ENCODE data around the gene KCNMA1.

The KCNMA1 gene

GRCh38 chr10:77045085-77045484 is 592.5 kb downstream of the KCNMA1 start:
- Histone ChIP-seq H3K4me3 (ENCODE audit: low read length in 2 of 2) (no peak overlapping the region), H3K27ac (replicated peaks; ENCODE audit: low read length) (no peak overlapping the region), H2BK15ac (ENCODE audit: low read length) (no peak overlapping the region), H2AFZ (ENCODE audit: low read length) (no peak overlapping the region), H2BK5ac (ENCODE audit: low read length) (no peak overlapping the region), H3K4me1 (ENCODE audit: control insufficient read depth in 2 of 2, insufficient read depth in 1 of 2, low read depth in 1 of 2, low read length in 2 of 2) (no peaks in the 10 kb centered on the region), H2AK5ac (ENCODE audit: low read depth, low read length) (no peak overlapping the region), H3K9ac (ENCODE audit: low read depth, low read length, poor library complexity) (no peak overlapping the region), H3K27me3 (ENCODE audit: control insufficient read depth in 3 of 3, insufficient read depth in 3 of 3, low read depth in 1 of 3, low read length in 3 of 3) (no peaks in the 10 kb centered on the region), H4K8ac (ENCODE audit: low read depth, low read length) (no peak overlapping the region), H2BK120ac (ENCODE audit: low read depth, low read length) (no peak overlapping the region), H3K14ac (ENCODE audit: low read length) (no peak overlapping the region), H4K91ac (ENCODE audit: low read depth, low read length, poor library complexity) (no peak overlapping the region), H3K79me1 (ENCODE audit: low read depth, low read length) (no peaks in the 10 kb centered on the region), H3K18ac (ENCODE audit: low read length) (no peak overlapping the region), H2BK12ac (ENCODE audit: low read length) (no peak overlapping the region), H3K4ac (ENCODE audit: low read length) (no peak overlapping the region), H3K4me2 (ENCODE audit: insufficient read depth, low read length, poor library complexity, severe bottlenecking) (no peak overlapping the region), H3K36me3 (replicated peaks in 1 of 2; ENCODE audit: control insufficient read depth in 2 of 2, insufficient read depth in 2 of 2, low read length in 2 of 2) (no peaks in the 10 kb centered on the region), H3K9me3 (replicated peaks in 1 of 2; ENCODE audit: control insufficient read depth in 2 of 2, insufficient read depth in 1 of 2, low read depth in 1 of 2, low read length in 2 of 2) (no peaks in the 10 kb centered on the region), H3K23ac (ENCODE audit: low read depth, low read length, poor library complexity) (no peak overlapping the region)
- WGBS, 2 donors (ENCODE audit: extremely low coverage in 2 of 2, insufficient read length in 2 of 2, insufficient replicate concordance in 1 of 2), result no CpG with 5 or more reads among the region's 2 CpGs
- DNase-seq (ENCODE audit: low spot score), result no peak

DNA sequence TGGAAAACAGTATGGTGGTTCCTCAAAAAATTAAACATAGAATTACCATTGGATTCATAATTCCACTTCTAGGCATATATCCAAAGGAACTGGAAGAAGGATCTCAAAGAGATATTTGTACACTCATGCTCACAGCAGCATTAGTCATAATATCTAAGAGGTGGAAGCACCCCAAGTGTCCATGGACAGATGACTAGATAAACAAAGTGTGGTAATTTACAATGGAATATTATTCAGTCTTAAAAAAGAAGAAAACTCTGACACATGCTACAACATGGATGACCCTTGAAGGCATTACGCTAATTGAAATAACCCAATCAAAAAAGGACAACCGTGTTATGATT is 594.2 kb downstream of the KCNMA1 start:
- H4K8ac ChIP-seq (ENCODE audit: low read depth, low read length), result no peak overlapping the region
- no peak overlapping the region for H3K18ac ChIP-seq (ENCODE audit: low read length)

DNA sequence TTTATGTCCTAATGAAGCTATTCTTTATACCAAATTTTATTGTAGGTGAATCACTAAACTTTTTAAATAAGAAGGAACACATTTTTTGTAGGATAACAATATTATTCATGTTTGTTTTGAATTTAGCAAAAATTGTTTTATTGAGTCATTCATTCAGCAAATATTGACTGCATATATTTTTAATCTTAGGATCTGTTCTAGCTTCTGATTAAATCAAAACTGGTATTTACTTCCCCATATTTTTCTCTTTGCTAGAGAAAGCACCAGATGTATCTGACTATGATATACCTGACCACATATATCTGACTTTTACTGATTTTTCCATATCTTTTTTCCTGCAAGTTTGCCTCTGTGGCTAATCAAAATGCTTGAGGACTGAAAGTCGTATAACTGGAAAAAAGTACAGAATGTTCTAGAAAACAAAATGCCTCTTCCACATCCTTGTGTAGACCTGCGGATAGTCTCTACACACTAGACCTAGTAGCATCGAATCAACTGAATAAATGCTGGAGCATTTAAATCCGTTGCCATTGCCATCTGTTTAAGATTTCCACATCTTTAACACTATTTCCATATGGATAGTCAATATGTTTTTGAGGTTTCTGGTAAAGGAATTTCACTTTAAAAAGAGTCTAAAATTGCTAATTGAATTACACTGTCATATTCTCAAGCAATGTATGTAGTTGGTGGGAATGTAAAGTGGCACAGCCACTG is 594.7 kb downstream of the KCNMA1 start:
- Histone ChIP-seq H3K14ac (ENCODE audit: low read length) (no peak overlapping the region), H3K18ac (ENCODE audit: low read length) (no peak overlapping the region), H3K9ac (ENCODE audit: low read depth, low read length, poor library complexity) (no peak overlapping the region), H2BK5ac (ENCODE audit: low read length) (no peak overlapping the region), H3K27ac (replicated peaks; ENCODE audit: low read length) (no peak overlapping the region), H4K91ac (ENCODE audit: low read depth, low read length, poor library complexity) (no peak overlapping the region), H2BK120ac (ENCODE audit: low read depth, low read length) (no peak overlapping the region), H2AK5ac (ENCODE audit: low read depth, low read length) (no peak overlapping the region), H3K4me1 (ENCODE audit: control insufficient read depth in 2 of 2, insufficient read depth in 1 of 2, low read depth in 1 of 2, low read length in 2 of 2) (peaks cover 0 to 1% of the 10 kb centered on the region in 2 donors), H3K36me3 (replicated peaks in 1 of 2; ENCODE audit: control insufficient read depth in 2 of 2, insufficient read depth in 2 of 2, low read length in 2 of 2) (no peaks in the 10 kb centered on the region), H2BK15ac (ENCODE audit: low read length) (no peak overlapping the region), H3K4me3 (ENCODE audit: low read length in 2 of 2) (no peak overlapping the region), H3K9me3 (replicated peaks in 1 of 2; ENCODE audit: control insufficient read depth in 2 of 2, insufficient read depth in 1 of 2, low read depth in 1 of 2, low read length in 2 of 2) (no peaks in the 10 kb centered on the region), H3K27me3 (ENCODE audit: control insufficient read depth in 3 of 3, insufficient read depth in 3 of 3, low read depth in 1 of 3, low read length in 3 of 3) (no peaks in the 10 kb centered on the region), H3K79me1 (ENCODE audit: low read depth, low read length) (no peaks in the 10 kb centered on the region), H4K8ac (ENCODE audit: low read depth, low read length) (no peak overlapping the region), H2AFZ (ENCODE audit: low read length) (no peak overlapping the region), H2BK12ac (ENCODE audit: low read length) (no peak overlapping the region), H3K4me2 (ENCODE audit: insufficient read depth, low read length, poor library complexity, severe bottlenecking) (no peak overlapping the region), H3K23ac (ENCODE audit: low read depth, low read length, poor library complexity) (no peak overlapping the region), H3K4ac (ENCODE audit: low read length) (no peak overlapping the region)
- WGBS, 2 donors (ENCODE audit: extremely low coverage in 2 of 2, insufficient read length in 2 of 2, insufficient replicate concordance in 1 of 2), result no CpG with 5 or more reads among the region's 4 CpGs
- DNase-seq (ENCODE audit: low spot score), result no peak

More for the DNA sequence above, 594.2 kb downstream of the KCNMA1 start:
- no peaks in the 10 kb centered on the region for H3K27me3 ChIP-seq (ENCODE audit: control insufficient read depth in 3 of 3, insufficient read depth in 3 of 3, low read depth in 1 of 3, low read length in 3 of 3)
- no peaks in the 10 kb centered on the region for H3K9me3 ChIP-seq (replicated peaks in 1 of 2; ENCODE audit: control insufficient read depth in 2 of 2, insufficient read depth in 1 of 2, low read depth in 1 of 2, low read length in 2 of 2)
- no peaks in the 10 kb centered on the region for H3K79me1 ChIP-seq (ENCODE audit: low read depth, low read length)
- H2BK5ac ChIP-seq (ENCODE audit: low read length), result no peak overlapping the region
- H3K4ac ChIP-seq (ENCODE audit: low read length), result no peak overlapping the region
- H2AK5ac ChIP-seq (ENCODE audit: low read depth, low read length), result no peak overlapping the region
- no peak overlapping the region for H3K9ac ChIP-seq (ENCODE audit: low read depth, low read length, poor library complexity)
- no peak overlapping the region for H3K23ac ChIP-seq (ENCODE audit: low read depth, low read length, poor library complexity)
- no peak overlapping the region for H3K4me3 ChIP-seq (ENCODE audit: low read length in 2 of 2)
- H3K4me2 ChIP-seq (ENCODE audit: insufficient read depth, low read length, poor library complexity, severe bottlenecking), result no peak overlapping the region
- DNase-seq (ENCODE audit: low spot score), result no peak
- H2BK12ac ChIP-seq (ENCODE audit: low read length), result no peak overlapping the region
- no peak overlapping the region for H2BK120ac ChIP-seq (ENCODE audit: low read depth, low read length)
- no peaks in the 10 kb centered on the region for H3K4me1 ChIP-seq (ENCODE audit: control insufficient read depth in 2 of 2, insufficient read depth in 1 of 2, low read depth in 1 of 2, low read length in 2 of 2)
- WGBS, 2 donors (ENCODE audit: extremely low coverage in 2 of 2, insufficient read length in 2 of 2, insufficient replicate concordance in 1 of 2), result no CpG with 5 or more reads among the region's 2 CpGs
- H4K91ac ChIP-seq (ENCODE audit: low read depth, low read length, poor library complexity), result no peak overlapping the region
- H2BK15ac ChIP-seq (ENCODE audit: low read length), result no peak overlapping the region
- H3K36me3 ChIP-seq (replicated peaks in 1 of 2; ENCODE audit: control insufficient read depth in 2 of 2, insufficient read depth in 2 of 2, low read length in 2 of 2), result no peaks in the 10 kb centered on the region
- H3K14ac ChIP-seq (ENCODE audit: low read length), result no peak overlapping the region
- H3K27ac ChIP-seq (replicated peaks; ENCODE audit: low read length), result no peak overlapping the region
- H2AFZ ChIP-seq (ENCODE audit: low read length), result no peak overlapping the region

GRCh38 chr10:77041636-77042258 is 595.9 kb downstream of the KCNMA1 start:
- no peak overlapping the region for H3K9ac ChIP-seq (ENCODE audit: low read depth, low read length, poor library complexity)
- no peaks in the 10 kb centered on the region for H3K79me1 ChIP-seq (ENCODE audit: low read depth, low read length)
- no peak overlapping the region for H3K27ac ChIP-seq (replicated peaks; ENCODE audit: low read length)
- no peak overlapping the region for H3K4me2 ChIP-seq (ENCODE audit: insufficient read depth, low read length, poor library complexity, severe bottlenecking)
- H4K91ac ChIP-seq (ENCODE audit: low read depth, low read length, poor library complexity), result no peak overlapping the region
- H4K8ac ChIP-seq (ENCODE audit: low read depth, low read length), result no peak overlapping the region
- no peak overlapping the region for H2AK5ac ChIP-seq (ENCODE audit: low read depth, low read length)
- no peak overlapping the region for H3K14ac ChIP-seq (ENCODE audit: low read length)
- no peak overlapping the region for H3K4ac ChIP-seq (ENCODE audit: low read length)
- H3K27me3 ChIP-seq (ENCODE audit: control insufficient read depth in 3 of 3, insufficient read depth in 3 of 3, low read depth in 1 of 3, low read length in 3 of 3), result no peaks in the 10 kb centered on the region
- WGBS, 2 donors (ENCODE audit: extremely low coverage in 2 of 2, insufficient read length in 2 of 2, insufficient replicate concordance in 1 of 2), result no CpG with 5 or more reads among the region's 4 CpGs
- H3K18ac ChIP-seq (ENCODE audit: low read length), result peak overlapping the region; percentile 59
- peaks cover 0 to 4% of the 10 kb centered on the region in 2 donors for H3K4me1 ChIP-seq (ENCODE audit: control insufficient read depth in 2 of 2, insufficient read depth in 1 of 2, low read depth in 1 of 2, low read length in 2 of 2)
- H2BK12ac ChIP-seq (ENCODE audit: low read length), result no peak overlapping the region
- no peak overlapping the region for H3K23ac ChIP-seq (ENCODE audit: low read depth, low read length, poor library complexity)
- H2BK15ac ChIP-seq (ENCODE audit: low read length), result no peak overlapping the region
- H3K36me3 ChIP-seq (replicated peaks in 1 of 2; ENCODE audit: control insufficient read depth in 2 of 2, insufficient read depth in 2 of 2, low read length in 2 of 2), result no peaks in the 10 kb centered on the region
- no peak for DNase-seq (ENCODE audit: low spot score)
- no peak overlapping the region for H3K4me3 ChIP-seq (ENCODE audit: low read length in 2 of 2)
- H3K9me3 ChIP-seq (replicated peaks in 1 of 2; ENCODE audit: control insufficient read depth in 2 of 2, insufficient read depth in 1 of 2, low read depth in 1 of 2, low read length in 2 of 2), result no peaks in the 10 kb centered on the region
- H2AFZ ChIP-seq (ENCODE audit: low read length), result peak overlapping the region; percentile 53
- H2BK5ac ChIP-seq (ENCODE audit: low read length), result no peak overlapping the region
- no peak overlapping the region for H2BK120ac ChIP-seq (ENCODE audit: low read depth, low read length)

Measured in neuronal stem cell (in vitro differentiated cells).